ENCODE results near the gene SPRR2F. TPM values are rescaled to one million over a fixed set of nuclear protein-coding genes. Genes with fewer than 3 reads are reported as not detected.
"Not testable (repeated sequence)": the region's sequence is repeated elsewhere in the genome, so short reads cannot be mapped to it uniquely, and the experiment has no call there.

SPRR2F gene
- polyA plus RNA-seq (2013, experiment 1 of 2; ENCODE audit: insufficient read length) = not detected
- polyA plus RNA-seq (2013, experiment 2 of 2; ENCODE audit: insufficient read length) = not detected

DNA sequence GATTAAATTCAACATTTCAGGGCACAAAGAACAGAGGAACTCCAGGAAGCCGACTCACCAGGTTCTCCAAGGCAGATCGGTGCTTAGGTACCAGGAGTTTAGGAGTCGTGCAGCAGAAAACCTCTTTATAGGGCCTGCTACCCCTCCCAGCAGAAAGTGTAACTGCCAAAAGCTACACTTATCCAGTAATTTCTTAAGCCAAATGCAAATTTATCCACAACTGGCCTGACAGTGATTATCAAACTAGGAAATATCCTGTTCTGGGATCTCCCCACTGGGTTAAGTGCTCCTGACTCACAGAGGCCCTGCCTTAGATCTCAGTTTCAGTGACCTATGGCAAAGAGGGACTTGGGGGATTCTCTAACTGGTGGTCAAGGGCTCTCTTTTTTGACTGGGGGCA lies at the start of gene SPRR2F:
TSS of gene SPRR2F (minus strand) at position 101 of the 400 bp plus-strand sequence. CDS start 783 bp downstream, outside the sequence.
- no peak for DNase-seq

DNA sequence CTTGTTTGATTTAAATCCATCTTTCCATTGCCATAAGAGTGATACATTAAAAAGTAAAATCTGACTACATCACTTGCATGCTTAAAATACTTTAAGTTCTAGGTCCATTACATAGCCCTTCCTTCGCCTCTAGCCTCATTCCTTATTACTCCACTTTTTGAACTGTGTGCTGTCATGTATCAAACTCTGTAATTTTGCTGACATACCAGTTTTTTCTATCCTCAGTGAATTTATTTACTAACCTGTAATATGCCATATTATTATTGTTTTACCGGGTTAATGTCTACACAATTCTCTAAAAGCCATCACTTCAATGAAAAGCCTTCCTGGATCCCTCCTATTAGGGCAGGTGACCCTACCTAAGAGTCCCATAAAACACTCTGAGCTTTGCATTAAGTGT lies 42.2 kb upstream of the SPRR2F start:
- DNase-seq = no peak

GRCh38 chr1:153152481-153152880 lies 39.2 kb upstream of the SPRR2F start:
- DNase-seq = no peak

DNA sequence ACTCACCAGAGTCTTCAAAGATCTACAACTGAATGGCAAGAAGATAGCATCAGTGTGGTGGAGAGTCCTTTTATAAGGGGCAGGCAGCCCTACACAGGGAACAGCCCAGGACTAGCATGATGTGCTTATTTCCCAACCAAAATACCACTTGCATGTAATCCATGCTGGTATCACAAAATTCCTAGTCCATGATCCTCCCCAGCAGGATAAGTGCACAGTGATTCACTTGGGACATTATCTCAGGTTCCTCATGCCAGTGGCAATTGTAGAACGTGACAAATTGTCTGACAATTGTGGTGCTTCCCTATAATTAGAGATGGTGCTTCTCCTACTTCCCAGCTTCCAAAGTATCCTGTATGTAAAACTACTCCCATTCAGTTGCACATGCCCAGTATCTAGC lies 37.5 kb upstream of the SPRR2F start, which contains the start of gene SPRR2G:
TSS of gene SPRR2G (minus strand) at position 45 of the 400 bp plus-strand sequence. CDS start 780 bp downstream, outside the sequence.
- no peak for DNase-seq

DNA sequence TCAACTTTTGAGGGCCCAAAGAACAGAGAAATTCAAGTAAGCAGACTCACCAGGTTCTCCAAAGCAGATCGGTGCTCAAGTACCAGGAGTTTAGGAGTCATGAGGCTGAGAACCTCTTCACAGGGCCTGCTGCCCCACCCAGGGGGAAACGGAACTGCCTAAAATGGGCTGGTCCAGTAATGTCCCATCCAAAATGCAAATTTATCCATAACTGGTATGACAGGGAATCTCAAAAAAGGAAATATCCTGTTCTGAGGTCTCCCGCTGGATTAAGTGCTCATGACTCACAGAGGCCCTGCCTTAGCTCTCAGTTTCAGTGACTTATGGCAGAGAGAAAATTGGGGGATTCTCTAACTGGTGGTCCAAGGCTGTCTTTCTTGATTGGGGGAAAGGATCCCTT lies 28.1 kb upstream of the SPRR2F start:
- DNase-seq = no peak

DNA sequence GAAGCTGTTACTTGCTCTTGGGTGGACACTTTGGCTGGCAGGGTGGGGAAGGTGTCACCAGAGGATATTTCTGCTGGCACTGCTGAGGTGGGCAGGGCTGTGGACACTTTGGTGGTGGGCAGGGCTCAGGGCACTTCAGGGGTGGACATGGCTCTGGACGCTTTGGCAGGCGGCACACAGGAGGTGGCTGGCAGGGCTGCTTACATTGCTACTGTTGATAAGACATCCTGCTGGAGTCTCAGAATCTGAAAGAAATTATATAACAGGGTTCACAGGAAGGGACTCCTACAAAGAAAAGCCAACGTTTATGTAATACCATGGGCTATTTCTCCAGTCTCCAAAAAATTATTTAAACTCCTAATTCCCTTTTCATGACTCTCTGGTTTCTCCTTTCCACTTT lies 27.2 kb upstream of the SPRR2F start:
- DNase-seq = no peak

GRCh38 chr1:153133743-153134142 lies 20.4 kb upstream of the SPRR2F start:
- DNase-seq = no peak

- DNase-seq = no peak
These were observed 20.0 kb upstream of the SPRR2F start for GRCh38 chr1:153133267-153133666.

DNA sequence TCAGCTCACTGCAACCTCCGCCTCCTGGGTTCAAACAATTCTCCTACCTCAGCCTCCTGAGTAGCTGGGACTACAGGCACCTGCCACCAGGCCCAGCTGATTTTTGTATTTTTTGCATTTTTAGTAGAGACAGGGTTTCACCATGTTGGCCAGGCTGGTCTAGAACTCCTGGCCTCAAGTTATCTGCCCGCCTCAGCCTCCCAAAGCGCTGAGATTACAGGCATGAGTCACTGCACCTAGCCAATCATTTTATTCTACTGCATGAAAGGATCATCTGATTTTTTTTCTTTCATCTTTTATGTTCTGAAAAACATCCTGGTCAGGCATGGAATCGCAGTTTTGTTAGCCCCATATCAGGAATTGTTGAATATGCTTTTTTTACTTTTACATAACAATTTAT lies 15.4 kb upstream of the SPRR2F start:
- not testable (repeated sequence) for DNase-seq

- no peak for DNase-seq
These were observed 14.0 kb upstream of the SPRR2F start for GRCh38 chr1:153127296-153127695.

DNA sequence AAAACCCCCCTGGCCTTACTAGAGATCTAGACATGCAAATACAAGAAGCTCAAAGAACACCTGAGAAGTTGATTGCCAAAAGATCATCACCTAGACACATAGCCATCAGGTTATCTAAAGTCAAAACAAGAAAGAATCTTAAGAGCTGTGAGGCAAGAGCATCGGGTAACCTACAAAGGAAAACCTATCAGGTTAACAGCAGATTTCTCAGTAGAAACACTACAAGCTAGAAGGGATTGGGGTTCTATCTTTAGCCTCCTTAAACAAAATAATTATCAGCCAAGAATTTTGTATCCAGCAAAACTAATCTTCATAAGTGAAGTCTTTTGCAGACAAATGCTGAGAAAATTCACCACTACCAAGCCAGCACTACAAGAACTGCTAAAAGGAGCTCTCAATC lies 12.2 kb upstream of the SPRR2F start:
- DNase-seq = no peak

GRCh38 chr1:153123793-153124192 lies 10.5 kb upstream of the SPRR2F start:
- not testable (repeated sequence) for DNase-seq

DNA sequence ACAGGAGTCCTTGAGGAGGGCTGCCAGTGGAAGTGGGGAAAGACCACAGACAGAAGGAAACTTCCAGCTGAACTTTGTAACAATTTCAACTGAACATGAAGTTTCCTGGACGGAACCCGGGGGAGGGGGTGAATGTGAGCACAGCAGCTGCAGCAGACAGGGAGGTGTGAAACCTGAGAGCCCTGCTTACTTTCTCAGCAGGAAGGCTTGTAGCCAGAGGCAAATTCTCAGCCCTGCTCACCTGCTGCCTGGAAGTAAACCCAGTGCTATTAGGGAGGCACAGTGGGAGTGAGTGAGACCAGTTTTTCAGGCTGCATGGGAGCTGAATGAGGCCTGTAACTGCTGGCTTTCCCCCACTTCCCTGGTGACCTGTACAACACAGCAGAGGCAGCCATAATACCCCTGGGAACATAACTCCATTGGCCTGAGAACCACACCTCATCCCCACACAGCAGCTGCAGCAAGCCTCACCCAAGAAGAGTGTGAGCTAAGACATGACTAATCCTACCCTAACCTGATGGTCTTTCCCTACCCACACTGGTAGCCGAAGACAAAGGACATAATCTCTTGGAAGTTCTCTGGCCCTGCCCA lies 9.6 kb upstream of the SPRR2F start:
- no peak for DNase-seq

DNA sequence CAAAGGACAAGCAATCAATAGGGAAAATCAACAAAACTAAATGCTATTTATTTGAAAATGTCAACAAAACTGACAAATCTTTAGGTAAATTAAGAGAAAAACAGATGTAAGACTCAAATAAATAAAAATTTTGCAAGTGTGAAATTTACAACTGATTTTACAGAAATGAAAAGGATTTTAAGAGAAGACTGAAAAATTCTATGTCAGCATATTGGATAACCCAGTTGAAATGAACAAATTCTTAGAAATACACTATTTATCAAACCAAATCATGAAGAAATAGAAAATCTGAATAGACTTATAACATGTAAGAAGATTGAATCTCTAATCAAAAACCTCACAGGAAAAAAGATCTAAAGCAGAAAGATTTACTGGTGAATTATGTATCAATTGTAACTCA lies 7.6 kb upstream of the SPRR2F start:
- no peak for DNase-seq

DNA sequence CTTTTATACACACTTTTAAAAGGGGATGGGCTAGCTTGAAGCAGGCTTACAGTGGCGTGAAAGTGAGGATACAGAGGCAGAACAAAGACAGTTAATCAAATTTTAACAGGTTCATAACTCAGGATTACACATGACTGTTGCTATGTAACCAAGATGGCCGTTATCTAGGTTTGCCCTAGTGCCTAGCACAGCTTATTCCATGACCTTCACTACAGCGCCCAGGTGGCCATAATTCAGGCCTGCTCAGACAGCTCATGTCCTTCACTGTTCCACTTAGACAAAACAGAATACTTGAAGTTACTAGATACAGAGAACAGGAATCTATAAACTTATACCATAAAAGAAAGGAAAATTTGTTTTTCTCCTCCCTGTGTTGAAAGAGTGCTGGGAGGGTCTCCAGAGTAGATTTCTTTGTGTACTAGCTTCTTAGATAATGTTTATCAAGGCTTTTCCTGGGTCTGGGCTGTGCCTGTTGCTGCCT lies 6.2 kb upstream of the SPRR2F start:
- DNase-seq = no peak

DNA sequence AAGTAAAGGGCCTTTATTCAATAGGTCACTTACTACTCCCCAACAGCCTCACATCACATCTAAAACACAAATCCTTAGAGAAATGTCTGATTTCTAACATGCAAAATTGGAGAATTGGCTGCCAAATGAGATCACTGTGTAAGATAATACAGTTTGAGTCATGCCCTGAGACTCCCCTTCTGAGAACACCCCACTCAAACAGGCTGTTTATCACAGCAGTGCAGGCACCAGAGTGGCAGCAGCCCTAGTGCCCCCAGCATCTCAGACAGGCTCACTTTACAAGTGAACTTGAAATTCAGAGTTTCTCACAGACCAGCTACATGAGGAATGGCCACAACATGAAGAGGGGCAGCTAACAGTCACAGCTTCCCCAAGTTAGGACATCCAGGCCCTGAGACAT lies 1.9 kb upstream of the SPRR2F start:
- not testable (repeated sequence) for DNase-seq

- not testable (repeated sequence) for DNase-seq
These were observed 862 bp downstream of the SPRR2F start for GRCh38 chr1:153112454-153112853.

DNA sequence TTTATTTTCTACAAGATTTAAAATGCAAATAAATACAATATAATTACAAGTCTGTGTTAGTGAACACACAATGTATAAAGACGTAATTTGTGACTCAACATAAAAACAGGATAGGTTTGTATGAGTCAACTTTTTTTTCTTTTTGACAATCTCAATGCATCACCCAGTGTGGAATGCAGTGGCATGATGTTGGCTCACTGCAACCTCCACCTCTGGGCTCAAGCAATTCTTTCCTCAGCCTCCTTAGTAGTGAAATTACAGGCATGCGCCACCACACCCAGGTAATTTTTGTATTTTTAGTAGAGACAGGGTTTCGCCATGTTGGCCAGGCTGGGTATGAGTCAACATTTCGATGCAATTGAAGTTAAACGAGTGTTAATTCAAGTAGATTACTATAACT lies 13.1 kb downstream of the SPRR2F start:
- peak; percentile 38 for DNase-seq

- no peak for DNase-seq
These were observed 13.8 kb downstream of the SPRR2F start for GRCh38 chr1:153099461-153100045.

- no peak for DNase-seq
These were observed 17.6 kb downstream of the SPRR2F start for GRCh38 chr1:153095764-153096163.

DNA sequence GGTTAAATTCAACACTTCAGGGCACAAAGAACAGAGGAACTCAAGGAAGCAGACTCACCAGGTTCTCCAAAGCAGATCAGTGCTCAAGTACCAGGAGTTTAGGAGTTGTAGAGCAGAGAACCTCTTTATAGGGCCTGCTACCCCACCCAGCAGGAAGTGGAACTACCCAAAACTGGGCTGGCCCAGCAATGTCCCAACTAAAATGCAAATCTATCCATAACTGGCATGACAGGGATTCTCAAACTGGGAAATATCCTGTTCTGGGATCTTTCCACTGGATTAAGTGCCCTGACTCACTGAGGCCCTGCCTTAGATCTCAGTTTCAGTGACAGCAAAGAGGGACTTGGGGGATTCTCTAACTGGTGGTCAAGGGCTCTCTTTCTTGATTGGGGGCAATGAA lies 18.9 kb downstream of the SPRR2F start, which contains the start of gene SPRR2E:
TSS of gene SPRR2E (minus strand) at position 101 of the 400 bp plus-strand sequence. CDS start 775 bp downstream, outside the sequence.
- DNase-seq = no peak

- no peak for DNase-seq
These were observed 25.7 kb downstream of the SPRR2F start for GRCh38 chr1:153087652-153088051.

- no peak for DNase-seq
These were observed 31.6 kb downstream of the SPRR2F start for GRCh38 chr1:153081736-153082135.

Data from fibroblast of skin of abdomen (primary cell).